ENCODE results near the gene SFT2D3. TPM values are rescaled to one million over a fixed set of nuclear protein-coding genes. Genes with fewer than 3 reads are reported as not detected.

The SFT2D3 gene
- total RNA-seq, 3 donors from 2014 or later (not counting 1 experiment from before 2014, with no cell fraction given) = 5.5 to 6.6 (median 6.4) TPM

- H3K36me3 Mint-ChIP-seq = no peaks in the 10 kb centered on the region
Measured at GRCh38 chr2:127753374-127753773, 52.1 kb downstream of the SFT2D3 start.

GRCh38 chr2:127754186-127754585 is 52.9 kb downstream of the SFT2D3 start:
- ATAC-seq = no peak
- H3K9me3 Mint-ChIP-seq = no peaks in the 10 kb centered on the region
- intact Hi-C loops (cut with micrococcal nuclease) = no loop called here
- no peak for DNase-seq
- H3K36me3 Mint-ChIP-seq = no peaks in the 10 kb centered on the region
- Histone ChIP-seq H3K4me1 (ENCODE audit: control insufficient read depth, insufficient read depth, low read length) (peaks cover 6% of the 10 kb centered on the region), H3K36me3 (ENCODE audit: control insufficient read depth, insufficient read depth, low read length) (peaks cover 13% of the 10 kb centered on the region), H3K27me3 (ENCODE audit: control insufficient read depth, insufficient read depth, low read length) (no peaks in the 10 kb centered on the region), H3K9me3 (ENCODE audit: control insufficient read depth, insufficient read depth, low read length) (no peaks in the 10 kb centered on the region), H3K27ac (ENCODE audit: low read length) (no peak overlapping the region), H3K4me3 (ENCODE audit: low read length) (no peak overlapping the region)
- peaks cover 4 to 6% of the 10 kb centered on the region in 2 donors for H3K4me1 Mint-ChIP-seq
- no peak for TF ChIP-seq CTCF (IDR thresholded peaks at IDR 0.05)
- peak overlapping the region in 1 of 2 donors; percentile 5 for H3K27ac Mint-ChIP-seq
- H3K4me3 Mint-ChIP-seq = no peak overlapping the region
- WGBS (ENCODE audit: insufficient coverage) = 89% methylated on average over 8 of the region's 8 CpGs
- no peaks in the 10 kb centered on the region for H3K27me3 Mint-ChIP-seq (ENCODE audit: low read depth in 2 of 2)

More at GRCh38 chr2:127753374-127753773, 52.1 kb downstream of the SFT2D3 start:
- Histone ChIP-seq H3K4me1 (ENCODE audit: control insufficient read depth, insufficient read depth, low read length) (peaks cover 7% of the 10 kb centered on the region), H3K4me3 (ENCODE audit: low read length) (no peak overlapping the region), H3K27ac (ENCODE audit: low read length) (no peak overlapping the region), H3K9me3 (ENCODE audit: control insufficient read depth, insufficient read depth, low read length) (no peaks in the 10 kb centered on the region), H3K27me3 (ENCODE audit: control insufficient read depth, insufficient read depth, low read length) (no peaks in the 10 kb centered on the region), H3K36me3 (ENCODE audit: control insufficient read depth, insufficient read depth, low read length) (peaks cover 12% of the 10 kb centered on the region)
- no peaks in the 10 kb centered on the region for H3K27me3 Mint-ChIP-seq (ENCODE audit: low read depth in 2 of 2)
- no peak for ATAC-seq
- TF ChIP-seq CTCF (IDR thresholded peaks at IDR 0.05) = no peak
- peaks cover 5 to 6% of the 10 kb centered on the region in 2 donors for H3K4me1 Mint-ChIP-seq
- DNase-seq = no peak
- no peaks in the 10 kb centered on the region for H3K9me3 Mint-ChIP-seq
- no peak overlapping the region for H3K4me3 Mint-ChIP-seq
- peak overlapping the region in 1 of 2 donors; percentile 23 for H3K27ac Mint-ChIP-seq
- intact Hi-C loops (cut with micrococcal nuclease) = no loop called here

Other genes with a start within 250 kb of the SFT2D3 start
- 10 to 100 TPM; 21.7 to 27.1 (median 23.9) TPM for gene IWS1, start 175.0 kb upstream of the SFT2D3 start, total RNA-seq
- under 1 TPM; 0.14 to 0.45 (median 0.25) TPM for gene MYO7B, start 165.8 kb upstream of the SFT2D3 start, total RNA-seq
- gene GPR17, start 55.3 kb upstream of the SFT2D3 start, total RNA-seq = not detected
- under 1 TPM in 2 of 3 donors, not detected in 1; 0.15 to 0.16 TPM for gene LIMS2, start 26.0 kb upstream of the SFT2D3 start, total RNA-seq
- 10 to 100 TPM; 55.2 to 78.4 (median 55.3) TPM for gene WDR33, start 109.7 kb downstream of the SFT2D3 start, total RNA-seq
- gene POLR2D, start 156.7 kb downstream of the SFT2D3 start, total RNA-seq = 10 to 100 TPM; 25.4 to 30.7 (median 29.8) TPM
- gene AMMECR1L, start 184.5 kb downstream of the SFT2D3 start, total RNA-seq = 10 to 100 TPM; 12.0 to 17.3 (median 13.6) TPM